Adrenal gland (tissue), 12 donors: ENCODE results near the gene CNR1. TPM values are rescaled to one million over a fixed set of nuclear protein-coding genes. Genes with fewer than 3 reads are reported as not detected.
A peak's percentile ranks its signal among the peaks of the same experiment; 100 is the strongest.

Experiments
- DNase-seq, 7 donors: peaks; one replicate each; pipeline ENCODE4 v3.0.0-alpha.2; 2019 to 2020
- H3K27ac ChIP-seq, 5 donors: fragments of 200-600 bp; sonication (generic) in 4 of 5; 1 replicate in 3 of 5; 2 replicates in 2 of 5; pipeline versions ENCODE4 v1.5.1 to v1.8.0; 2016 to 2020; ENCODE audit warnings: mild to moderate bottlenecking in 1 of 5
- H3K27me3 ChIP-seq: fragments of 200-600 bp; 2 replicates; pipeline ENCODE4 v1.8.0; 2021
- H3K36me3 ChIP-seq, 2 donors: fragments of 200-600 bp; replicated peaks in 1 of 2; 1 replicate in 1 of 2; 2 replicates in 1 of 2; pipeline versions ENCODE4 v1.5.1 to v1.8.0; 2018 to 2022
- H3K4me1 ChIP-seq, 2 donors: fragments of 200-600 bp; replicated peaks in 1 of 2; 1 replicate in 1 of 2; 2 replicates in 1 of 2; pipeline versions ENCODE4 v1.5.1 to v1.8.0; 2018 to 2021
- H3K4me3 ChIP-seq, 4 donors: fragments of 200-600 bp; sonication (generic) in 3 of 4; one replicate each; pipeline ENCODE4 v1.5.1; 2016 to 2018
- H3K9me3 ChIP-seq, 3 donors: fragments of 200-600 bp; sonication (generic) in 1 of 3; replicated peaks in 1 of 3; 1 replicate in 2 of 3; 2 replicates in 1 of 3; pipeline versions ENCODE4 v1.5.1 to v1.8.0; 2016 to 2021
- CTCF ChIP-seq, 6 experiments: fragments of 450-650 bp in 4 of 6; fragments of 200-600 bp in 2 of 6; sonication (generic) in 1 of 6; IDR thresholded peaks; 1 replicate in 5 of 6; 2 replicates in 1 of 6; pipeline versions ENCODE4 v1.5.1 to v1.8.0; 2016 to 2021; ENCODE audit warnings: antibody characterized with exemption in 6 of 6, mild to moderate bottlenecking in 2 of 6, moderate library complexity in 1 of 6
- POLR2A ChIP-seq, 2 donors: fragments of 450-650 bp; IDR thresholded peaks; one replicate each; pipeline ENCODE4 v1.6.1; 2017; ENCODE audit warnings: antibody characterized with exemption in 2 of 2, mild to moderate bottlenecking in 2 of 2, moderate library complexity in 1 of 2
- WGBS, 4 donors: extraction: QIAGEN DNeasy Blood & Tissue Kit in 2 of 4; methylation state at CpG; one replicate each; pipeline versions ENCODE4 v1.1.5 to v1.1.7; 2013 to 2017; 5-methylcytosine and 5-hydroxymethylcytosine counted together
- intact Hi-C, 2 donors: fragments of 100-400 bp; cut with DNase I; formaldehyde crosslinking; loops; one replicate each; pipeline versions ENCODE4 v1.14.1 to v1.15.0; 2022 to 2023
- polyA plus RNA-seq, 3 donors: library from polyadenylated mRNA; stranded (reverse); fragments of 200-250 nt in 2 of 3; fragments of 350-450 nt in 1 of 3; fragmentation: Illumina TruSeq in 1 of 3; extraction: RNeasy Lipid Tissue Mini Kit (QIAGEN cat#74804) in 1 of 3; gene quantifications; one replicate each; pipeline ENCODE4 v1.2.3, GENCODE V29; 2013 to 2014
- total RNA-seq, 9 donors: library from RNA; depleted of rRNA in 4 of 9; stranded (reverse); fragments of >200 nt in 4 of 9; fragments of 120-200 nt in 1 of 9; fragmentation: NEBNext Ultra II Directional in 1 of 9; extraction: Animal tissue kit (Norgen Biotek cat#: 25700) in 1 of 9; gene quantifications; one replicate each; pipeline versions ENCODE4 v1.1.0 to v1.2.4, GENCODE V29; 2013 to 2023
- donor health status: healthy with polysubstance abuse.
- donor health status: Bipolar disorder and iron deficiency.
- donor health status: DM: yes; HTN: yes; CAD: no.
- donor health status: DM: no; HTN: no; CAD: no.
- donor health status: DM: no; HTN: no; CAD: no.
- donor health status: DM: yes; HTN: yes; CAD: no.

Gene CNR1
- total and polyA plus RNA-seq, 12 donors, result 0.83 to 38.3 (median 6.9) TPM

GRCh38 chr6:88174906-88175305 is 8.8 kb upstream of the CNR1 start:
- Histone ChIP-seq H3K4me1 (no peaks in the 10 kb centered on the region), H3K36me3 (no peaks in the 10 kb centered on the region), H3K27ac (no peak overlapping the region), H3K27me3 (no peaks in the 10 kb centered on the region), H3K4me3 (no peak overlapping the region), H3K9me3 (no peaks in the 10 kb centered on the region)
- TF ChIP-seq CTCF (IDR thresholded peaks at IDR 0.05) (no peak), POLR2A (IDR thresholded peaks at IDR 0.05) (no peak)
- WGBS, 4 donors, result 81 to 91% (median 84%) methylated on average over 3 to 4 of the region's 4 CpGs
- intact Hi-C loops, result no loop called here
- DNase-seq, result no peak

- WGBS, 4 donors, result 92 to 96% (median 93%) methylated on average over 2 of the region's 2 CpGs
- DNase-seq, result no peak
- intact Hi-C loops, result no loop called here
- Histone ChIP-seq H3K27ac (no peak overlapping the region), H3K36me3 (no peaks in the 10 kb centered on the region), H3K27me3 (peaks cover 14% of the 10 kb centered on the region), H3K4me1 (peaks cover 5 to 12% of the 10 kb centered on the region in 2 donors), H3K9me3 (no peaks in the 10 kb centered on the region), H3K4me3 (no peak overlapping the region)
- TF ChIP-seq POLR2A (IDR thresholded peaks at IDR 0.05) (no peak), CTCF (IDR thresholded peaks at IDR 0.05) (no peak)
Measured at GRCh38 chr6:88171312-88171711, 5.2 kb upstream of the CNR1 start.

GRCh38 chr6:88168362-88168761 is 2.2 kb upstream of the CNR1 start:
- Histone ChIP-seq H3K27ac (no peak overlapping the region), H3K9me3 (no peaks in the 10 kb centered on the region), H3K4me1 (peaks cover 8 to 24% of the 10 kb centered on the region in 2 donors), H3K4me3 (no peak overlapping the region), H3K27me3 (peaks cover 23% of the 10 kb centered on the region), H3K36me3 (no peaks in the 10 kb centered on the region)
- intact Hi-C loops, result no loop called here
- TF ChIP-seq POLR2A (IDR thresholded peaks at IDR 0.05), result no peak
- DNase-seq, result no peak
- WGBS, 4 donors, result 86 to 91% (median 91%) methylated on average over 3 of the region's 3 CpGs

- no peaks in the 10 kb centered on the region for H3K9me3 ChIP-seq
- H3K36me3 ChIP-seq, result no peaks in the 10 kb centered on the region
- H3K4me3 ChIP-seq, result peak overlapping the region in 2 of 4 donors; percentile 36 to 70
- DNase-seq, result no peak
- 8 to 23% (median 17%) methylated on average over 19 to 40 of the region's 40 CpGs for WGBS, 4 donors
- no peak for TF ChIP-seq CTCF (IDR thresholded peaks at IDR 0.05)
- TF ChIP-seq POLR2A (IDR thresholded peaks at IDR 0.05), result no peak
- H3K27me3 ChIP-seq, result peaks cover 23% of the 10 kb centered on the region
- peaks cover 8 to 24% of the 10 kb centered on the region in 2 donors for H3K4me1 ChIP-seq
- intact Hi-C loops, result no loop called here
- H3K27ac ChIP-seq, result no peak overlapping the region
Measured at GRCh38 chr6:88167352-88167937, 1.3 kb upstream of the CNR1 start.
